NCI-H1694 treated with DMSO at 0.1 percent for 48 hours (cell line): Measurements from ENCODE around the gene SMURF2.
"Not testable (repeated sequence)": the region's sequence is repeated elsewhere in the genome, so short reads cannot be mapped to it uniquely, and the experiment has no call there.

Experiments used
- DNase-seq: peaks from one replicate; lab custom pipeline; 2025; lab: John Stamatoyannopoulos, UW

SMURF2 gene

GRCh38 chr17:64661976-64662773 is at the start of gene SMURF2:
SMURF2 (minus strand) TSS chr17:64662307; CDS start chr17:64661880, 427 bp downstream.
- peak; percentile 37 for DNase-seq

GRCh38 chr17:64709481-64709880 is 47.4 kb upstream of the SMURF2 start:
- DNase-seq, result no peak

GRCh38 chr17:64707050-64707591 is 45.0 kb upstream of the SMURF2 start:
- no peak for DNase-seq

DNA sequence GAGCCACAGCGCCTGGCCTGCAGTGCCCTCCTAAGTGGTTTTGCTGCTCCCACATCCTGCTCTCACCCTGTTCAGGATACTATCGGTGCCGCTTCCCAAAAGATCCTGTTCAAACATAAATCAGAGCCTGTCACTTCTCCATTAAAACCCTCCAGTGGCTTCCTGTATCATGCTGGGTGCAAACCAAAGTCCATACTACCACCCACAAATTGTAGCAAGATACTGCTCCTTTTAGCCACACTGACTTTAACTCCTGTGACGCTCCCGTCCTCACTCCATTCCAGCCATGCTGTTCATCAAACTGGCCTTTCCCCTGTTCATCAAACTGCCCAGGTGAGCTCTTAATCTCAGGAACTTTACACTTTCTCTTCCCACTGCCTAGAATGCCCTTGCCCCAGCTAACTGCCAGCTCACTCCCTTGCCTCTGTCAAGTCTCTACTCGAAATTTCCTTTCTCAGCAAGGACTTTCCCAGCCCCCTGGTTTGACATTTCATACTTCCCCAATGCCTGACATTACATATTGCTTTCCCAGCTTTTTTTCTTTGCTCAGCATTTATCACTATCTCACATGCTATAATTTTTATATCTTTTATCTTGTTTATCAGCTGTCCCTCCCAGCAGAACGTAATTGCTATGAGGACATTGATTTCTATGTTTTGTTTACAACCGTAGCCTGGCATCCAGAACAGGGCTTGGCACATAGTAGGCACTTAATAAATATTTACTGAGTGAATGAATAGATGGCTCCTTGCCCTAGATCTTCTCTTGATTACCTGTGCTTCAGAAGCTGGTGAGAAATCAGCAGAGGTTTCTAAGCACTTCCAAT is 44.3 kb upstream of the SMURF2 start:
- no peak for DNase-seq

GRCh38 chr17:64702815-64703214 is 40.7 kb upstream of the SMURF2 start:
- no peak for DNase-seq

DNA sequence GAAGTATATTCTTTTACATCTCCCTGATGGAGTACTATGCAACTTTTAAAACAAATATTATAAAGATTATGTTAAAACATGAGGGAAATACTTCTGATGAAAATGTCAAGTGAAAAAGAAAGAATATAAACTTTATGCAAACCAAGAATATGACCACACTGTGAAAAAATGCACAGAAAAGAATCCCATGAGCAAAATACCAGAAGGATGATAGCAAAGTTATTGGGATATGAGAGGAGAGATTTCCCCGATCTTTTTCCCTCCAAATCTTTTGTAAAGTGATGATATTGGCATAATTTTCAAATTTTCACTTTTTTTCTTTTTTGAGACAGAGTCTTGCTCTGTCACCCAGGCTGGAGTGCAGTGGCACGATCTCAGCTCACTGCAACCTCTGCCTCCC is 36.6 kb upstream of the SMURF2 start:
- no peak for DNase-seq

DNA sequence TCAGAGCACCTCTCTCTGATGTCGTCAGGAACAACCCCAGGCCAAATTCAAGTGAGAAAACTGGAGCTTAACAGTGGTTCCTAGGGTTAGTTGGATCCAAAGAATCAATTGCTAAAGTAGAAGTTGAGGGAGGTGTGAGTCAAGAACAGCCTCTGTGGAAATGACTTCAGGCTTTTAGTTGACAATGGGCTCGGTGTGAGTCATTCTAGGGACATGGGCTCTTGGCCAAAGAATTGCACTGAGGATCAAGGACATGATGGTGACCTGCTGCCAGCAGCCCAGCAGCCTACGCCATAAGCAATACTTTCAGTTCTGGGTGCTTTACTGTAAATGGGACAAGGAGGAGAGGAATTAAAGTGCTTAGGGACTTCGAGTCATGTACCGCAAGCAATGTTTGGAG is 32.1 kb upstream of the SMURF2 start:
- no peak for DNase-seq

DNA sequence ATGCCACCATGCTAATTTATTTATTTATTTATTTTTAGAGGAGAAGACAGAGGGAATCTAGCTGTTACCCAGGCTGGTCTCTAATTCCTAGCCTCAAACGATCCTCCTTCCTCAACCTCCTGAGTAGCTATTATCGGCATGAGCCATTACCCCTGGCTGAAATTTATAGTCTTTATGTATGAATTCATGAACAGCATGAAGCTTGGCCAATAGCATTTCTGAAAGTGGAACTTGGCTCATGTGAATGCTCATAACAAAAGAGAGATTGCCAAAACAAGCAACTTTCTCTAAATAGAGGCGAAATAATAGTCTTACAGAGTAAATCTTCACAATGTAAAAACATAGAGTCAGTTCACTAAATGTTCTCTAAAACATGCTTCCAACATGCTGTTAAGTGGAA is 30.1 kb upstream of the SMURF2 start:
- no peak for DNase-seq

GRCh38 chr17:64689106-64689505 is 27.0 kb upstream of the SMURF2 start:
- DNase-seq, result no peak

GRCh38 chr17:64688481-64688880 is 26.4 kb upstream of the SMURF2 start:
- DNase-seq, result no peak

GRCh38 chr17:64687961-64688360 is 25.9 kb upstream of the SMURF2 start:
- no peak for DNase-seq

DNA sequence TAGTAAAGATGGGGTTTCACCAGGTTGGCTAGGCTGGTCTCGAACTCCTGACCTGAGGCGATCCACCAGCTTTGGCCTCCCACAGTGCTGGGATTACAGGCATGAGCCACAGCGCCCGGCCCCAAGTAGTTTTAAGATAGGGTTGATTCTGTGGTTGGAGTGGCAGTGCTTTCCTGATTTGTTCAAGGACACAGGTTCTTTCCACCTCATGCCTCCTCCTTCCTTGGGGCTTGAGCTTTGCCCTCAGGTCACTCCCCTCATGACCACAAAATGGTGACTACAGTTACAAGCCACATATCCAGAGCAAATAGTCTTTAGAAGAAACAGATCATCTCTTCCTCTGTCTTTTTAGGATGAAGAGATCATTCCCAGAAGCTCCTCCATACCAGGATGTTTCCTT is 25.3 kb upstream of the SMURF2 start:
- DNase-seq, result no peak

DNA sequence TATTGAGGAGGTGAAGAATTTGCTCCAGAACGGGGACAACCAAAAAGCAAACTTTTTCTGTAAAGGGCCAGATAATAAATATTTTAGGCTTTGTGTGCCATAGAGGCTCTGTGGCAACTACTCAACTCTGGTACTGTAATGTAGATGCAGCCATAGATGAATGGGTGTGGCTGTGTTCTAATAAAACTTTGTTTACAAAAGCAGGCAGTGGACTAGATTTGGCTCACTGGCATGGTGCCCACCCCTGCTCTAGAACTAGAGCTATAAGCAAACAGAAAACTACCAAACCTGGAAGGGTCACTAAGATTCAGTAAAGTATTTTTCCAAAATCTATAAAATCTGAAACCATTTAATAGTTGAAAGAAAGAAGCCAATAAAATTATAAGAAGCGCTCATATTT is 24.6 kb upstream of the SMURF2 start:
- DNase-seq, result no peak

DNA sequence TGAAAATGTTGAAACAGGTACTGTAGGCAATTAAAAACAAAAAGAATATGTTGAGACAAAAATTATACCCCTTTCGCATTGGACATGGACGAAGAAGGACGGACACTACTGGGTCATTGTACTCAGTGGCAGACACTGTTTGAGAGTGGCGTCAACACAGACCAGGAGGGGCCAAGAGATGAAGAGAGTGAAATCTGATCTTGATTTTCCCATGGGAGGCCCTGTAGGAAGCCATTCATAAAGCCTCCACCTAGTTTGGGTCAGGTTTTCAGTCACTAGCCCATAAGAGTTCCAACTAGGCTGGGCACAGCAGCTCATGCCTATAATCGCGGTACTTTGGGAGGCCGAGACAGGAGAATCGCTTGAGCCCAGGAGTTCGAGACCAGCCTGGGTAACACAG is 23.6 kb upstream of the SMURF2 start:
- DNase-seq, result no peak

- no peak for DNase-seq
Observed at GRCh38 chr17:64683796-64684195, 21.7 kb upstream of the SMURF2 start.

DNA sequence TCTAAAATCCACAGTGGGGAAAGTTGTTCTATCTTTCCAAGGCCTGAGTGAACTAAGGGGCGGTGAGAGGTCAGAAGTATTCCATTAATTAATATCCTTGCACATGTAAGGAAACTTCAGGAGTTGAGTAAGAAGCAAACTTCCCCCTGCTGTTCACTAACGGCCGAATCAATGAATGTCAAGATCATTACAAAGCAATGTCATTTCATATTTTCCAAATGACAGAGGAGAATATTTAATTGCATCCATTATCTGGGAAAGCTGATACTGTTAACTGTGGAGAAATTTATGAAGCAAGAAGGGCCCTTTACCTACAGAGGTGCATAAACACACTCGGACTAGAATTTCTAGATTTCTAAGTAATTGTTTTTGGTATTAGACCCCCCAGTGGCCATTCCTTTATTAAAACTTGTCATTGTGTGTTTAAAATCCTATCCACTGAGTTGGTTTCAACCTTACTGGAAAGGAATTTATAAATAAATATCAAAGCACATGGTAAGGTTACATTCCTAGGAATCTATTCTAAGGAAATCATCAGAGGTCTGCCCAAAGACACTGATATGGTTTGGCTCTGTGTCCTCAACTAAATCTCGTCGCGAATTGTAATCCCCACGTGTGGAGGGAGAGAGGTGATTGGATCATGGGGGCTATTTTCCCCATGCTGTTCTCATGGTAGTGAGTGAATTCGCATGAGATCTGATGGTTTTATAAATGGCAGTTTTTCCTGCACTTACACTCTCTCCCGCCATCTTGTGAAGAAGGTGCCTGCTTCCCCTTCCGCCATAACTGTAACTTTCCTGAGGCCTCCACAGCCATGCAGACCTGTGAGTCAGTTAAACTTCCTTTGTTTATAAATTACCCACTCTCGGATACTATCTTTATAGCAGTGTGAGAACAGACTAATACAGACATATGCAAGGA is 20.4 kb upstream of the SMURF2 start:
- DNase-seq, result no peak

DNA sequence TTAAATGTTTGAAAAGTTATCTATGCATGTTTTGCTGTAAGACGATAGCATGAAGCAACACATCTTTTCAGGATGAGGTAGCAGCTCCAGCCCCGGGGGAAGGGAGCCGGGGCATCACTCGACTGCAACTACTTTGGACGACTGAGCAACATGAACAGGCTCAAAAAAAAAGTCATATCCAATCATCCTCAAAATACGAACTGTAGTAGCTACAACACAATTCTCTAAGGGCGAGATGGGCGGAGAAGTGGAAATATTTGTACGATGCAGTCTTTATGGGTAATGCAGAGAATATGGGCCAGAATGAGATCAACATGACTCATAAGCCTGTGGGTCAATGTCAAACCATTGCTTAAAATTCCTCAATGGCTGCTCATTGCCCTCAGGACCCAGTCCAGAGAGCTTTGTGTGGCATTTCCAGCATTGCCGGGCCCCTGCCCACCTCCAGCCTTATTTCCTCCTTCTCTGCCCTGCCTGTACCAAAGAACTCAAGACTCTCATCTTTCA is 17.7 kb upstream of the SMURF2 start:
- DNase-seq, result no peak

DNA sequence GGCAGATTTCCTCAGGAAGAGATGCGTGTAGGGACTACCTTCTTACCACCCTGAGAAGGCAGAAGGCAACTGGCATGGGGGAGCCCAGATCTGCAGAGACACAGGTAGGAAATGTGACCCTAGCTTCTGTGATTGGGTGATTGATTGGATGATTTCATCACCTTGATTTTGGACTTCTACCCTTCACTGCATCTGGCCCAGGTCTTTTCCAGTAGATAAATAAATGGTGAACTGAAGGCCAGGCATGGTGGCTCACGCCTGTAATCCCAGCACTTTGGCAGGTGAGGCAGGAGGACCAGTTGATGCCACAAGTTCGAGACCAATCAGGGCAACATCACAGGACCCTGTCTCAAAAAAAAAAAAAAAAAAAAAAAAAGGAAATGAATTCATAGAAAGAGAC is 14.7 kb upstream of the SMURF2 start:
- DNase-seq, result no peak

DNA sequence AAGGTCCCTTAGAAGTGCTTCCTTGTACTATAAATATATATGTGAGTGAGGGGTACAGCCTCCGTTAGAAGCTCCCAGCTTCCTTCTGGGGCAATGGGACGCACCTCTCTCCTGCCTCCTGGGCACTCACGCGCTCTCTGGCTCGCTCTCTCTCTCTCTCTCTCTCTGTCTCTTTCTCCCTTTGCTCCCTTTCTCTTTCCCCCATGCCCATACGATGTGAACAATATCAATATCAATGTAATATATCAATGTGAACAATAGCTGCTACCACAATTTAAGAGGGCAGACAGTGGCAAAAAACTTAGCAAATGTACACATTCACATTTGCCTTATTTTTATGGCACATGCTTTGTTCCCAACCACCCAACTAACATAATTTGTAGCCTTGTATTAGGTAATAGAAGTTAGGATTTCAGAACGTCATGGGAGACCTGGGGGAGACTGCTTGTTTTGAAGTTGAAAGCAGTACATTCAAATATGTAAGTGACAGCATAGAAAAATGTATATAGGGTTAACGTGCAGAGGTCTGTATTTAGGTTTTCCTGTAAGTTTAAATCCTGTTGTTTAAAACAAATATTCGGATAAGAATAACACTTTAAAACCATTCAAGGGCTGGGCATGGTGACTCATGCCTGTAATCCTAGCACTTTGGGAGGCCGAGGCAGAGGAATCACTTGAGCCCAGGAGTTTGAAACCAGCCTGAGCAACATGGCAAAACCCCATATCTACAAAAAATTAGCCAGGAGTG is 8.9 kb upstream of the SMURF2 start:
- DNase-seq, result not testable (repeated sequence)

- not testable (repeated sequence) for DNase-seq
Observed at GRCh38 chr17:64667807-64668721, 6.0 kb upstream of the SMURF2 start.
